ENCODE data around the gene ARHGEF11.

DNA sequence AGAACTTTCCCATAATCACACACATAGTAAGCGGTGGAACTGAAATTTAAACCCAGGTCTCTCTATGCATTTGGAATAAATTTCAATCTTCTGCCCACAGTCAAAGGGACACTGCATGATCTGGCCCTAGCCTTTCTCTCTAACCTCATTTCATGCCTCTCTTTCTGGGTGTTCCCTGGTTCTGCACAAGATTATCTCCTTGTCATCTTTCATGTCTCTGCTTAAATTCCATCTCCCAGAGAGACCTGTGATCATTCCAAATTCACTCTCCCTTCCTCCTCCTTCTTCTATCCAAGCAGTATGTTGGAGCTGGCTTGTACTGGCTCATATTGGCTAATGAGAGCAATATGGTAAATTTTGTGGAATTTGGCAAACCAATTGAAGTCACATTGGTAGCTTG is 31.9 kb upstream of the ARHGEF11 start:
- TF ChIP-seq, protein P1, sequence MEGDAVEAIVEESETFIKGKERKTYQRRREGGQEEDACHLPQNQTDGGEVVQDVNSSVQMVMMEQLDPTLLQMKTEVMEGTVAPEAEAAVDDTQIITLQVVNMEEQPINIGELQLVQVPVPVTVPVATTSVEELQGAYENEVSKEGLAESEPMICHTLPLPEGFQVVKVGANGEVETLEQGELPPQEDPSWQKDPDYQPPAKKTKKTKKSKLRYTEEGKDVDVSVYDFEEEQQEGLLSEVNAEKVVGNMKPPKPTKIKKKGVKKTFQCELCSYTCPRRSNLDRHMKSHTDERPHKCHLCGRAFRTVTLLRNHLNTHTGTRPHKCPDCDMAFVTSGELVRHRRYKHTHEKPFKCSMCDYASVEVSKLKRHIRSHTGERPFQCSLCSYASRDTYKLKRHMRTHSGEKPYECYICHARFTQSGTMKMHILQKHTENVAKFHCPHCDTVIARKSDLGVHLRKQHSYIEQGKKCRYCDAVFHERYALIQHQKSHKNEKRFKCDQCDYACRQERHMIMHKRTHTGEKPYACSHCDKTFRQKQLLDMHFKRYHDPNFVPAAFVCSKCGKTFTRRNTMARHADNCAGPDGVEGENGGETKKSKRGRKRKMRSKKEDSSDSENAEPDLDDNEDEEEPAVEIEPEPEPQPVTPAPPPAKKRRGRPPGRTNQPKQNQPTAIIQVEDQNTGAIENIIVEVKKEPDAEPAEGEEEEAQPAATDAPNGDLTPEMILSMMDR (IDR thresholded peaks at IDR 0.05), result no peak
- TF ChIP-seq POLR2A (IDR thresholded peaks at IDR 0.05; ENCODE audit: low read depth) (no peak), EP300 (IDR thresholded peaks at IDR 0.05) (no peak), POLR2AphosphoS5 (IDR thresholded peaks at IDR 0.05) (no peak)
